OCI-LY3 (cell line): ENCODE data around the gene DUSP7.

Experiments used
- H2AFZ ChIP-seq: fragments of 200-600, 300-600 bp; shearing (Covaris generic); 2 replicates; pipeline ENCODE4 v1.6.0; 2014; ENCODE audit warnings: antibody characterized with exemption, low read depth, low read length
- H3K27ac ChIP-seq: fragments of 200-600, 300-600 bp; sonication (generic); 2 replicates; pipeline ENCODE4 v1.5.1; 2014; ENCODE audit warnings: mild to moderate bottlenecking, low read length, moderate library complexity, mixed read lengths
- H3K27me3 ChIP-seq: fragments of 200-600, 300-600 bp; sonication (generic); 2 replicates; pipeline ENCODE4 v1.6.1; 2014; ENCODE audit warnings: low read depth, low read length, mixed read lengths
- H3K36me3 ChIP-seq: fragments of 200-600, 300-600 bp; sonication (generic); replicated peaks from 2 replicates; pipeline ENCODE3; 2014; ENCODE audit warnings: low read depth, low read length, mixed read lengths
- H3K4me1 ChIP-seq: fragments of 300-600, 200-600 bp; sonication (generic); 2 replicates; pipeline ENCODE4 v1.6.1; 2014; ENCODE audit warnings: low read length, mixed read lengths
- H3K4me2 ChIP-seq: fragments of 200-600, 300-600 bp; sonication (generic); 2 replicates; pipeline ENCODE4 v1.6.1; 2014; ENCODE audit warnings: low read length, mixed read lengths
- H3K4me3 ChIP-seq: fragments of 300-600, 200-600 bp; sonication (generic); 2 replicates; pipeline ENCODE4 v1.5.1; 2014; ENCODE audit warnings: antibody characterized with exemption, mild to moderate bottlenecking, low read length, moderate library complexity
- H3K79me2 ChIP-seq: fragments of 300-600, 200-600 bp; shearing (Covaris generic); 2 replicates; pipeline ENCODE4 v1.6.1; 2014; ENCODE audit warnings: mild to moderate bottlenecking, low read length, mixed read lengths
- H3K9ac ChIP-seq: fragments of 300-600, 200-600 bp; shearing (Covaris generic); 2 replicates; pipeline ENCODE4 v1.6.0; 2014; ENCODE audit warnings: mild to moderate bottlenecking, low read length, moderate library complexity
- H3K9me3 ChIP-seq: fragments of 200-600, 300-600 bp; shearing (Covaris generic); 2 replicates; pipeline ENCODE4 v1.6.1; 2014; ENCODE audit warnings: low read length, mixed read lengths; ENCODE audit not compliant: insufficient read depth
- H4K20me1 ChIP-seq: fragments of 200-600, 300-600 bp; sonication (generic); 2 replicates; pipeline ENCODE4 v1.6.1; 2016; ENCODE audit warnings: low read length, mixed read lengths; ENCODE audit not compliant: insufficient read depth
- CTCF ChIP-seq: fragments of 200-600, 300-600 bp; sonication (generic); IDR thresholded peaks from 2 replicates; pipeline ENCODE4 v1.5.1; 2014; ENCODE audit warnings: antibody characterized with exemption, low read length, low read depth
- EZH2phosphoT487 ChIP-seq: fragments of 200-600 bp; shearing (Covaris generic); IDR thresholded peaks from 2 replicates; pipeline ENCODE4 v1.6.1; 2018; ENCODE audit warnings: antibody characterized with exemption, mixed run types, low read depth

The DUSP7 gene

DNA sequence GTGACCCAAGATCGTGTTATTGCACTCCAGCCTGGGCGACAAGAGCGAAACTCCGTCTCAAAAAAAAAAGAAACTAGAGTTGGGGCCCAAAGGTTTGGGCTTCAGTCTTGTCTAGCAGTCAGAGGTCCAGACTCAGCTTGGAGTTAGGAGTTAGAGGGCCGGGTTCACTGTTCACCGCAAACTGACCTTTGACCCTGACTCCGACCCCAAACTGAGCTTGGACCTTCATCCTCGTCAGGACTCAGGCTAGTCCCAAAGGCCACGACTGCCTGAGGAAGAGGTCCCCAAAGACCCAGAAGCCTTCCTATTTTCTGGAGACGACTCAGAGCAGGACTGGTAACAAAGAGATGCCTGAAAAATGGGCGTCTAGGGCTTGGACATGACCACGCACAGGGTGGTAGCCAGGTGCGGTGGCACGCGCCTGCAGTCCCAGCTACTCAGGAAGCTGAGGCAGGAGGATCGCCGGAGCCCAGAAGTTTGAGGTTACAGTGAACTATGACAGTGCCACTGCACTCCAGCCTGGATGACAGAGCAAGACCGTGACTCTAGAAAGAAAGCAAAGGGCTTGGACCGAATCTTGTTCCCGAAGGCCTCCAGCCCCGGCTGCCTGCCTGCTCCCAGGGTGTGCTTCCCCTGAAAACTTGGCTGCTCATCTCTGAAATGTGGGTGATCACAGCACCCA is 37.9 kb downstream of the DUSP7 start:
- Histone ChIP-seq H3K4me3 (no peak overlapping the region), H4K20me1 (no peaks in the 10 kb centered on the region), H3K27me3 (peaks cover 19% of the 10 kb centered on the region), H2AFZ (no peak overlapping the region), H3K4me2 (no peak overlapping the region), H3K27ac (no peak overlapping the region), H3K79me2 (no peaks in the 10 kb centered on the region), H3K36me3 (no peaks in the 10 kb centered on the region), H3K9me3 (no peaks in the 10 kb centered on the region), H3K9ac (no peak overlapping the region), H3K4me1 (peaks cover 22% of the 10 kb centered on the region)
- TF ChIP-seq CTCF, result no peak

- Histone ChIP-seq H3K9me3 (no peaks in the 10 kb centered on the region), H3K4me3 (no peak overlapping the region), H3K9ac (no peak overlapping the region), H3K79me2 (no peaks in the 10 kb centered on the region), H3K27me3 (peaks cover 22% of the 10 kb centered on the region), H3K4me2 (no peak overlapping the region), H2AFZ (no peak overlapping the region), H4K20me1 (no peaks in the 10 kb centered on the region), H3K27ac (no peak overlapping the region), H3K4me1 (peaks cover 17% of the 10 kb centered on the region), H3K36me3 (no peaks in the 10 kb centered on the region)
- TF ChIP-seq CTCF (no peak), EZH2phosphoT487 (no peak)
Measured at GRCh38 chr3:52017586-52017985, 38.8 kb downstream of the DUSP7 start.

- Histone ChIP-seq H3K79me2 (no peaks in the 10 kb centered on the region), H3K27ac (no peak overlapping the region)
- TF ChIP-seq CTCF (no peak), EZH2phosphoT487 (no peak)
Measured at GRCh38 chr3:52015438-52016228, 40.7 kb downstream of the DUSP7 start.

GRCh38 chr3:52014613-52015012 is 41.8 kb downstream of the DUSP7 start:
- no peaks in the 10 kb centered on the region for H3K9me3 ChIP-seq
- TF ChIP-seq EZH2phosphoT487 (no peak), CTCF (peak; percentile 51)
- H3K4me1 ChIP-seq, result peaks cover 12% of the 10 kb centered on the region
- H3K27me3 ChIP-seq, result peaks cover 34% of the 10 kb centered on the region
- no peak overlapping the region for H3K27ac ChIP-seq
- no peaks in the 10 kb centered on the region for H3K79me2 ChIP-seq
- H4K20me1 ChIP-seq, result no peaks in the 10 kb centered on the region
- no peak overlapping the region for H3K4me2 ChIP-seq
- no peak overlapping the region for H3K9ac ChIP-seq
- peak overlapping the region; percentile 62; the same call in 1 of the 2 replicates for H2AFZ ChIP-seq
- no peaks in the 10 kb centered on the region for H3K36me3 ChIP-seq
- no peak overlapping the region for H3K4me3 ChIP-seq

More at GRCh38 chr3:52015438-52016228, 40.7 kb downstream of the DUSP7 start:
- no peak overlapping the region for H3K4me3 ChIP-seq
- no peaks in the 10 kb centered on the region for H3K9me3 ChIP-seq
- no peak overlapping the region for H3K9ac ChIP-seq
- H3K36me3 ChIP-seq, result no peaks in the 10 kb centered on the region
- H4K20me1 ChIP-seq, result no peaks in the 10 kb centered on the region
- peaks cover 28% of the 10 kb centered on the region for H3K27me3 ChIP-seq
- H3K4me1 ChIP-seq, result peaks cover 12% of the 10 kb centered on the region
- H3K4me2 ChIP-seq, result peak overlapping the region; percentile 29; the same call in 1 of the 2 replicates
- peak overlapping the region; percentile 62; the same call in 1 of the 2 replicates for H2AFZ ChIP-seq
